ENCODE results near the gene SPRTN. TPM values are rescaled to one million over a fixed set of nuclear protein-coding genes. Genes with fewer than 3 reads are reported as not detected.

The SPRTN gene
- polyA plus RNA-seq, 1 of the 3 experiments (the other 2 are of a cell fraction) = 17.3 TPM

GRCh38 chr1:231395076-231395997 lies 57.2 kb downstream of the SPRTN start (continued):
- TF ChIP-seq PBX3 (IDR thresholded peaks at IDR 0.05) = peak; percentile 92
- TF ChIP-seq POLR2AphosphoS5 (IDR thresholded peaks at IDR 0.05; ENCODE audit: low read depth, low read length) = peak; percentile 56; the same call in 1 of the 2 replicates
- peak; percentile 87 for TF ChIP-seq TCF12 (IDR thresholded peaks at IDR 0.05)

DNA sequence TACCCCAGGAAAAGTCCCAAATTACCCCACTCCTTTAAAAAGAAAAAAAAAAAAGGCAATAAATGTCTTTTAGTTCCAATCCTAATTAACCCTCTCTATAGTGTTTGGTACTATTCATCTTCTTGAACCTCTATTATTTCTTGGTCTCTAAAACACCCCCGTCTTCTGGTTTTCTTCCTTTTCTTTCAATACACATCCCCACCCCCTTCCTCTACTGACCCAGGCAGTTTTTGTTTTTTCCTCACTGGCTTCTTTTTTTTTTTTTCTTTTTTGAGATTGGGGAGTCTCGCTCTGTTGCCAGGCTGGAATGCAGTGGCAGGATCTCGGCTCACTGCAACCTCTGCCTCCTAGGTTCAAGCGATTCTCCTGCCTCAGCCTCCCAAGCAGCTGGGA lies 57.9 kb downstream of the SPRTN start:
- peak overlapping the region; percentile 70 for H3K4me2 ChIP-seq
- ChIA-PET POLR2A (no interaction called here), CTCF (no interaction called here)
- no peaks in the 10 kb centered on the region for H3K27me3 ChIP-seq (ENCODE audit: insufficient read depth)
- H3K36me3 ChIP-seq (replicated peaks in 1 of 2; ENCODE audit: control insufficient read depth in 1 of 2, insufficient read depth in 2 of 2, low read length in 1 of 2) = peaks cover 0 to 3% of the 10 kb centered on the region in 2 experiments
- H3K27ac ChIP-seq (ENCODE audit: low read depth in 2 of 2, low read length in 1 of 2) = peak overlapping the region; percentile 87 to 99; a peak in 3 of 4 replicates
- H3K9me2 ChIP-seq = no peaks in the 10 kb centered on the region
- TF ChIP-seq YY1 (IDR thresholded peaks at IDR 0.05; ENCODE audit: low read depth) (no peak), USF1 (IDR thresholded peaks at IDR 0.05; ENCODE audit: borderline replicate concordance, low read depth) (no peak), RXRA (IDR thresholded peaks at IDR 0.05; ENCODE audit: borderline replicate concordance, low read depth) (no peak), FOXM1 (IDR thresholded peaks at IDR 0.05; ENCODE audit: low read depth) (no peak), MXI1 (IDR thresholded peaks at IDR 0.05; ENCODE audit: low read depth, low read length) (no peak), RAD21 (IDR thresholded peaks at IDR 0.05; ENCODE audit: low read length) (no peak), MAX (IDR thresholded peaks at IDR 0.05; ENCODE audit: low read depth) (no peak), REST (IDR thresholded peaks at IDR 0.05; ENCODE audit: low read depth, low read length) (no peak)
- DNase-seq = no peak
- H3K4me3 ChIP-seq (ENCODE audit: low read depth in 2 of 2, low read length in 1 of 2) = peak overlapping the region; percentile 10 to 35; a peak in 2 of 4 replicates
- H3F3A ChIP-seq (replicated peaks; ENCODE audit: insufficient read depth) = peaks cover 39% of the 10 kb centered on the region
- peaks cover 12 to 26% of the 10 kb centered on the region in 2 experiments for H3K4me1 ChIP-seq (ENCODE audit: control insufficient read depth in 1 of 2, insufficient read depth in 2 of 2, low read depth in 1 of 2, low read length in 1 of 2)
- no peak overlapping the region for H2AFZ ChIP-seq (ENCODE audit: low read depth)
- peaks cover 82% of the 10 kb centered on the region for H3K79me2 ChIP-seq (ENCODE audit: insufficient read depth)
- H4K20me1 ChIP-seq (ENCODE audit: insufficient read depth) = no peaks in the 10 kb centered on the region
- WGBS (ENCODE audit: low lambda C conversion rate) = 78% methylated on average over 4 of the region's 4 CpGs
- peak overlapping the region; percentile 78 for H3K9ac ChIP-seq
- no peaks in the 10 kb centered on the region for H3K9me3 ChIP-seq
